ENCODE results near the gene SVBP. TPM values are rescaled to one million over a fixed set of nuclear protein-coding genes. Genes with fewer than 3 reads are reported as not detected.
"Not testable (repeated sequence)": the region's sequence is repeated elsewhere in the genome, so short reads cannot be mapped to it uniquely, and the experiment has no call there.

Gene SVBP
- total RNA-seq, 1 donor from 2014 or later: 10.9 TPM

DNA sequence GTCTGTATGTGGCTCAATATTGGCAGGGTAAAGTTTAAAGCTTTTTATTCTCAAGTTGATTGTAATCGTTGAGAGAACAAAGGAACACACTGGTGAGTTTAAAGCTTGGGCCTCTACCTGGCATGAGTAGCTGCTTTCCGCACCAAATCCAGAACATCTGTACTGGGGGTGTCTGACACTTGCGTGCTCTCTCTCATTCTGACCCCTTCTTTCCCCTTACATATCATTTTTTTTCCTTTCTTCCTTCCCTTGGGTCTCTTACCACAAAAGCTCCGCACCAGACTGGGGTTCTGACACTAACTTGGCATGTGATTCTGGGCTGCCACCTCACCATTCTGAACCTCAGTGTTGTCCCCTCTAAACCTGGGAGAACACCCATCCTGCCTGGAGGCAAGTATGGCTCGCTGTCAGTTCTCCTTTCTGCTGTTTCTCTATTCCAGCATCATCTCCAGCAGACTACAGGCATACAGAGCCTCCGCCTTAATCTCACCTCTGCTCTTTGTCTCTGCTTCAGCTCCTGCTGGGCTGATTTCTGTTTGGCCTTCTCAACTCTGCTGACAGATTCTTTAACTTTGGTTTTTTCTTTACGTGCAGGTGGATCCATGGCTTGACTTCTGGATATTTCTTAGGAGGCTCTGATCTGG is 1.1 kb downstream of the SVBP start:
- DNase-seq: no peak
- H3K27me3 ChIP-seq (ENCODE audit: low read depth): no peaks in the 10 kb centered on the region
- peak overlapping the region; percentile 100 for H3K27ac ChIP-seq (replicated peaks)
- peaks cover 25% of the 10 kb centered on the region for H3K4me1 ChIP-seq
- no peaks in the 10 kb centered on the region for H3K9me3 ChIP-seq (replicated peaks)
- no peak for TF ChIP-seq CTCF (IDR thresholded peaks at IDR 0.05; ENCODE audit: borderline replicate concordance)
- peak overlapping the region; percentile 71 for H3K4me3 ChIP-seq
- intact Hi-C loops (cut with micrococcal nuclease): no loop called here
- peaks cover 8% of the 10 kb centered on the region for H3K36me3 ChIP-seq

GRCh38 chr1:42814815-42815214 is 2.4 kb downstream of the SVBP start:
- H3K27me3 ChIP-seq (ENCODE audit: low read depth); intact Hi-C loops (cut with micrococcal nuclease); H3K27ac ChIP-seq (replicated peaks); H3K4me3 ChIP-seq; H3K36me3 ChIP-seq; DNase-seq; H3K9me3 ChIP-seq (replicated peaks): not testable (repeated sequence)
- peaks cover 25% of the 10 kb centered on the region for H3K4me1 ChIP-seq

DNA sequence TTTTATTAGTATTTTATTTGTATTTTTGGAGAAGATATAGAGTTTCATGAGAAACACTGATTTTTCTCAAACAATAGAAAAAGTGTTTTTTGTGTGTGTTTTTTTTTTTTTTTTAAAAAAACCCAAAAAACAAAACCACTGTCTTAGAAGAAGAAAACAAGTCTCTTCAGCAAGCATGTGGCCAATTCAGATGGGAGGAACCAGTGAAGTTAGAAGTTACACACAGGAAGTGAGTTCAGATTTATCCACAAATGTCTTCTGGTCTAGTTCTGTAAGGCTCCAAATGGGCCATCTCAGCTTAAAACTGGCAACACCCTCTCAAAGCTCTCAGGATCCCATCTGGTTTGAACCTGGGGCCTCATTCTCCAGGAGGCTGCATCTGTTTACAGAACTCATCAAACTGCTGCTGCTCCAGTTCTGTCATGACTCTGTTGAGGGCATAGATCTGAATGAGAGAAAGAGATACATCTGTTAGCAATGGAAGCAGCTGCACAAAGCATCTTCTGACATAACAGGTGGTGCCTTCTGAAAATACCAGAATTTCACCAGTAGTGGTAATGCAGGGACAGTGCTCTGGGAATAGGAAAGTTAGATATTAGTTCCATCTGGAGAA is 10.0 kb downstream of the SVBP start:
- H3K36me3 ChIP-seq: peaks cover 13% of the 10 kb centered on the region
- TF ChIP-seq CTCF (IDR thresholded peaks at IDR 0.05; ENCODE audit: borderline replicate concordance): no peak
- H3K4me1 ChIP-seq: peaks cover 6% of the 10 kb centered on the region
- no peaks in the 10 kb centered on the region for H3K27me3 ChIP-seq (ENCODE audit: low read depth)
- no peak overlapping the region for H3K4me3 ChIP-seq
- no peak overlapping the region for H3K27ac ChIP-seq (replicated peaks)
- DNase-seq: no peak
- intact Hi-C loops (cut with micrococcal nuclease): no loop called here
- no peaks in the 10 kb centered on the region for H3K9me3 ChIP-seq (replicated peaks)

- no peak for DNase-seq
- Histone ChIP-seq H3K4me3 (no peak overlapping the region), H3K4me1 (peaks cover 6% of the 10 kb centered on the region), H3K27me3 (ENCODE audit: low read depth) (no peaks in the 10 kb centered on the region), H3K36me3 (peaks cover 13% of the 10 kb centered on the region), H3K9me3 (replicated peaks) (no peaks in the 10 kb centered on the region), H3K27ac (replicated peaks) (no peak overlapping the region)
- intact Hi-C loops (cut with micrococcal nuclease): no loop called here
- TF ChIP-seq CTCF (IDR thresholded peaks at IDR 0.05; ENCODE audit: borderline replicate concordance): no peak
Observed at GRCh38 chr1:42806593-42806992, 10.6 kb downstream of the SVBP start.

DNA sequence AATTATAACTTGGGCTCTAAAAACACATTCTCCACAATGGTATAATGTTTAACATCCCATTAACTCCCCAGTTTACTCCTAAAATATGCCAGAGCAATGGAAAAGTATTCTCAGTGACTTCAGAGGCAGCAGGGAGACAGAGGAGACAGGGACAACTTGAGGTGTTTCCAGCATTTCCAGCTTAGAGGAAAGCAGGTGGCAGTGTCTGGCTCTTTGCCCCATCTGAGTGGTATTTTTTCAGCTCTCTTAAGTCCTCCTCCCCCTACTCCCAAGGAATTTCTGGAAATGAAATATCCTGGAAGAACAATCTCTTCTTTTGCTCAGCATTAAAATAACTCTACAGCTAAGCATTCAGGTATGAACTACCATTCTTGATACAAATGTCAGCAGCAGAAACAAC is 11.0 kb downstream of the SVBP start:
- Histone ChIP-seq H3K27me3 (ENCODE audit: low read depth) (no peaks in the 10 kb centered on the region), H3K9me3 (replicated peaks) (no peaks in the 10 kb centered on the region), H3K36me3 (peaks cover 13% of the 10 kb centered on the region), H3K4me3 (no peak overlapping the region), H3K27ac (replicated peaks) (no peak overlapping the region), H3K4me1 (peaks cover 6% of the 10 kb centered on the region)
- TF ChIP-seq CTCF (IDR thresholded peaks at IDR 0.05; ENCODE audit: borderline replicate concordance): no peak
- DNase-seq: no peak
- intact Hi-C loops (cut with micrococcal nuclease): no loop called here

DNA sequence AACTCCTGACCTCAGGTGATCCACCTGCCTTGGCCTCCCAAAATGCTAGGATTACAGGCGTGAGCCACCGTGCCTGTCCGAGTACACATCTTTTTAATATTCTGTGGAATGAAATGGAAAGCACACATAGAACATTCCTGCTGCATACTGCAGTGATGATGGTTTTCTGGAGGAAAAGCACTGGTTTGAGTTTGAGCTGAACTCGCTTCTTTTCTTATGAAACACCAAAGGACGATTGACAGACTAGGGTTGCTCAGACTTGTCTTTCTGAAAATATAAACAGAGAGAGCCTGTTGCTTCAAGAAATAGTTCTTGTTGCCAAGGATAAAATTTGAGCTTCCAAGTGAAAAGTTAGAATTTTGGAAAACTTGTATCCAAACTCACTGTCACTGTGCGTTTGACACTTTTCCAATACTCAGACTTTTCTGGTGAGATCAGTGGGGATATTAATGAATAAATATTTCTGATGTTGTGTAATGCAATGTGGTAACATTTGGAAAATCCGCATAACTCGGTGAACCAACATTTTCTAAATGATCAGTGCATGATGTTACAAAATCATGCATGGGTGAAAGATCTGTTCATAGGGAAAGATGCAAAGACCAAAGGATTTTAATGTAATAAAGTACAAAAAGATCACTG is 15.2 kb downstream of the SVBP start:
- no peak for DNase-seq
- H3K36me3 ChIP-seq: peaks cover 6% of the 10 kb centered on the region
- no peak for TF ChIP-seq CTCF (IDR thresholded peaks at IDR 0.05; ENCODE audit: borderline replicate concordance)
- H3K9me3 ChIP-seq (replicated peaks): no peaks in the 10 kb centered on the region
- H3K4me1 ChIP-seq: peaks cover 6% of the 10 kb centered on the region
- intact Hi-C loops (cut with micrococcal nuclease): no loop called here
- no peak overlapping the region for H3K27ac ChIP-seq (replicated peaks)
- no peak overlapping the region for H3K4me3 ChIP-seq
- H3K27me3 ChIP-seq (ENCODE audit: low read depth): no peaks in the 10 kb centered on the region
